GM19240 (cell line): Measurements from ENCODE around the gene FARP1.

Experiments
- DNase-seq: peaks from one replicate; pipeline ENCODE4 v3.0.0; 2011; ENCODE audit warnings: low spot score; ENCODE audit not compliant: insufficient read length

Gene FARP1

GRCh38 chr13:98279473-98280175, 136.7 kb downstream of the FARP1 start:
- DNase-seq: no peak

GRCh38 chr13:98280176-98280510, 137.2 kb downstream of the FARP1 start:
- no peak for DNase-seq

GRCh38 chr13:98284679-98285078, 141.8 kb downstream of the FARP1 start:
- DNase-seq: no peak

GRCh38 chr13:98285317-98285716, 142.4 kb downstream of the FARP1 start:
- DNase-seq: no peak

GRCh38 chr13:98285852-98286594, 143.1 kb downstream of the FARP1 start:
- DNase-seq: no peak

- DNase-seq: no peak
These were observed 143.9 kb downstream of the FARP1 start for GRCh38 chr13:98286799-98287198.

- no peak for DNase-seq
These were observed 145.3 kb downstream of the FARP1 start for GRCh38 chr13:98288211-98288610.

- no peak for DNase-seq
These were observed 146.5 kb downstream of the FARP1 start for GRCh38 chr13:98289339-98289945.

GRCh38 chr13:98290261-98290660, 147.4 kb downstream of the FARP1 start:
- DNase-seq: no peak

- no peak for DNase-seq
These were observed 148.8 kb downstream of the FARP1 start for GRCh38 chr13:98291658-98292057.

- DNase-seq: no peak
These were observed 150.2 kb downstream of the FARP1 start for GRCh38 chr13:98293103-98293502.

GRCh38 chr13:98293570-98294142, 150.8 kb downstream of the FARP1 start:
- no peak for DNase-seq

GRCh38 chr13:98295371-98295770, 152.5 kb downstream of the FARP1 start:
- no peak for DNase-seq

- DNase-seq: no peak
These were observed 154.2 kb downstream of the FARP1 start for GRCh38 chr13:98297051-98297450.

- DNase-seq: no peak
These were observed 154.9 kb downstream of the FARP1 start for GRCh38 chr13:98297745-98298144.

- DNase-seq: no peak
These were observed 155.7 kb downstream of the FARP1 start for GRCh38 chr13:98298599-98298998.

- DNase-seq: no peak
These were observed 156.5 kb downstream of the FARP1 start for GRCh38 chr13:98299235-98299965.

GRCh38 chr13:98299966-98300350, 157.1 kb downstream of the FARP1 start:
- no peak for DNase-seq

GRCh38 chr13:98300956-98301641, 158.2 kb downstream of the FARP1 start:
- no peak for DNase-seq

GRCh38 chr13:98301721-98302120, 158.8 kb downstream of the FARP1 start:
- no peak for DNase-seq

GRCh38 chr13:98303858-98304257, 161.0 kb downstream of the FARP1 start:
- no peak for DNase-seq
